Measurements from ENCODE around the gene PPTC7. TPM values are rescaled to one million over a fixed set of nuclear protein-coding genes. Genes with fewer than 3 reads are reported as not detected.
A peak's percentile ranks its signal among the peaks of the same experiment; 100 is the strongest.

PPTC7 gene
- total and polyA plus RNA-seq, 2 of the 4 experiments (the other 2 are of a cell fraction): 4.1 to 6.8 TPM

GRCh38 chr12:110600254-110600653, 17.1 kb upstream of the PPTC7 start:
- no peak overlapping the region for H3K4me2 ChIP-seq (ENCODE audit: low read depth, low read length)
- in situ Hi-C loops (cut with MboI; ENCODE audit: low sequenced_read_pairs) (loop anchor here (5.0 kb wide), 1 partner anchor 143 kb away; no protein-coding TSS in a partner anchor), intact Hi-C loops (cut with micrococcal nuclease) (loop anchor here (1.0 kb wide), 2 partner anchors 48 to 131 kb away; no protein-coding TSS in a partner anchor), dilution Hi-C loops (cut with HindIII; ENCODE audit: low sequenced_read_pairs, unreplicated experiment) (no loop called here)
- no peak overlapping the region for H2BK20ac ChIP-seq (ENCODE audit: low read depth, low read length)
- no peak overlapping the region for H2AK9ac ChIP-seq (replicated peaks; ENCODE audit: low read depth, low read length, poor library complexity)
- no peak overlapping the region for H2BK5ac ChIP-seq (ENCODE audit: low read depth, low read length, poor library complexity, severe bottlenecking)
- H3K9me1 ChIP-seq (ENCODE audit: insufficient read depth, low read length): no peaks in the 10 kb centered on the region
- H3K79me1 ChIP-seq (ENCODE audit: low read depth in 1 of 2, low read length in 2 of 2): no peaks in the 10 kb centered on the region
- H3K27ac ChIP-seq (ENCODE audit: insufficient read depth, low read length): no peak overlapping the region
- H3K36me3 ChIP-seq (ENCODE audit: control insufficient read depth, insufficient read depth, low read length): no peaks in the 10 kb centered on the region
- POLR2A ChIA-PET (ENCODE audit: unreplicated experiment): no interaction called here
- H4K20me1 ChIP-seq (ENCODE audit: insufficient read depth, low read length): no peaks in the 10 kb centered on the region
- ATAC-seq (ENCODE audit: low read depth) (peak; percentile 56; the same call in 1 of the 2 replicates), DNase-seq (peak; percentile 72)
- no peak overlapping the region for H4K8ac ChIP-seq (ENCODE audit: low read depth in 2 of 2, low read length in 2 of 2)
- no peaks in the 10 kb centered on the region for H3K4me1 ChIP-seq (ENCODE audit: control insufficient read depth, insufficient read depth, low read length)
- no peak overlapping the region for H2BK120ac ChIP-seq (ENCODE audit: low read depth, low read length)
- no peak overlapping the region for H4K5ac ChIP-seq (ENCODE audit: low read depth, low read length)
- no peak overlapping the region for H3K18ac ChIP-seq (ENCODE audit: low read depth, low read length)
- H3K4me3 ChIP-seq (ENCODE audit: insufficient read depth, low read depth, low read length): no peak overlapping the region
- no peak overlapping the region for H3K4ac ChIP-seq (ENCODE audit: low read depth, low read length)
- no peak overlapping the region for H3K14ac ChIP-seq (replicated peaks; ENCODE audit: low read depth, low read length)
- CTCF ChIA-PET: interaction anchor here (0.6 to 3.1 kb wide), 6 partner anchors 80 to 151 kb away, joined by 3 to 13 read pairs (median 4); partner anchors contain the start of genes ARPC3, FAM216A and GPN3
- H3K56ac ChIP-seq (ENCODE audit: extremely low read depth, insufficient read depth, low read length): no peak overlapping the region
- H2AFZ ChIP-seq (replicated peaks; ENCODE audit: low read length, poor library complexity): no peak overlapping the region
- H3K23ac ChIP-seq (ENCODE audit: low read depth, low read length): no peak overlapping the region
- H4K91ac ChIP-seq (ENCODE audit: insufficient read depth, low read depth, low read length): no peak overlapping the region
- no peak overlapping the region for H2BK15ac ChIP-seq (ENCODE audit: low read depth, low read length)
- no TSS peak for BruUV-seq (replicated peaks)
- no CpG with 5 or more reads among the region's 4 CpGs for WGBS, 2 experiments (ENCODE audit: extremely low coverage in 2 of 2, insufficient read length in 1 of 2)
- no peak overlapping the region for H3K9ac ChIP-seq (ENCODE audit: low read depth, low read length)
- no peaks in the 10 kb centered on the region for H3K9me3 ChIP-seq (ENCODE audit: control insufficient read depth, insufficient read depth, low read length)
- no peaks in the 10 kb centered on the region for H3K27me3 ChIP-seq (ENCODE audit: control insufficient read depth, insufficient read depth, low read length)
- peak; percentile 78 for TF ChIP-seq CTCF (conservative IDR thresholded peaks at IDR 0.05; ENCODE audit: low read depth, low read length)
- no peak for TF ChIP-seq MAFK (IDR thresholded peaks at IDR 0.05; ENCODE audit: low read depth, low read length)
- peak; percentile 80 for TF ChIP-seq RAD21 (IDR thresholded peaks at IDR 0.05; ENCODE audit: low read length)
- peak; percentile 97 for TF ChIP-seq CEBPB (IDR thresholded peaks at IDR 0.05; ENCODE audit: low read depth, low read length)
- peak; percentile 88 for TF ChIP-seq SMC3 (IDR thresholded peaks at IDR 0.05; ENCODE audit: low read depth, low read length)
- H2AK5ac ChIP-seq (ENCODE audit: low read depth, low read length): no peak overlapping the region
